RCC 7860 (cell line): ENCODE data around the gene STAG1.
"Not testable (repeated sequence)": the region's sequence is repeated elsewhere in the genome, so short reads cannot be mapped to it uniquely, and the experiment has no call there.

Experiments used
- DNase-seq: peaks from one replicate; pipeline ENCODE4 v3.0.0-alpha.2; 2015; ENCODE audit warnings: low spot score
- FAIRE-seq: peaks from 2 replicates; lab custom pipeline; 2012; peaks lifted over from hg19 to GRCh38; lab: Jason Lieb, UNC

The STAG1 gene

GRCh38 chr3:136343873-136344555 is 408.2 kb downstream of the STAG1 start:
- DNase-seq (peak; percentile 76), FAIRE-seq (peak; percentile 75)

GRCh38 chr3:136343446-136343845 is 408.7 kb downstream of the STAG1 start:
- FAIRE-seq, result no peak

GRCh38 chr3:136336329-136337100 is 415.7 kb downstream of the STAG1 start:
- FAIRE-seq, result no peak
- no peak for DNase-seq

More at GRCh38 chr3:136343446-136343845, 408.7 kb downstream of the STAG1 start:
- no peak for DNase-seq

- not testable (repeated sequence) for FAIRE-seq
Observed at GRCh38 chr3:136334726-136335125, 417.5 kb downstream of the STAG1 start.

GRCh38 chr3:136334209-136334608 is 418.0 kb downstream of the STAG1 start:
- no peak for DNase-seq
- no peak for FAIRE-seq

More at GRCh38 chr3:136334726-136335125, 417.5 kb downstream of the STAG1 start:
- not testable (repeated sequence) for DNase-seq

GRCh38 chr3:136332776-136333175 is 419.4 kb downstream of the STAG1 start:
- peak; percentile 39 for FAIRE-seq
- DNase-seq, result peak; percentile 44

GRCh38 chr3:136332302-136332701 is 419.9 kb downstream of the STAG1 start:
- FAIRE-seq, result no peak
- no peak for DNase-seq

GRCh38 chr3:136330900-136331299 is 421.3 kb downstream of the STAG1 start:
- FAIRE-seq (no peak), DNase-seq (no peak)

- FAIRE-seq (no peak), DNase-seq (no peak)
Observed at GRCh38 chr3:136329593-136329992, 422.6 kb downstream of the STAG1 start.

GRCh38 chr3:136327671-136328070 is 424.5 kb downstream of the STAG1 start:
- no peak for FAIRE-seq
- DNase-seq, result no peak

- no peak for DNase-seq
- no peak for FAIRE-seq
Observed at GRCh38 chr3:136326316-136326715, 425.9 kb downstream of the STAG1 start.

- FAIRE-seq (no peak), DNase-seq (peak; percentile 1)
Observed at GRCh38 chr3:136311968-136312367, 440.2 kb downstream of the STAG1 start.

- DNase-seq (peak; percentile 2), FAIRE-seq (no peak)
Observed at GRCh38 chr3:136311261-136311660, 440.9 kb downstream of the STAG1 start.

- DNase-seq (no peak), FAIRE-seq (no peak)
Observed at GRCh38 chr3:136305879-136306278, 446.3 kb downstream of the STAG1 start.

- FAIRE-seq, result no peak
- DNase-seq, result no peak
Observed at GRCh38 chr3:136300444-136300843, 451.7 kb downstream of the STAG1 start.

GRCh38 chr3:136297826-136298225 is 454.4 kb downstream of the STAG1 start:
- FAIRE-seq, result no peak

GRCh38 chr3:136296960-136297359 is 455.2 kb downstream of the STAG1 start:
- no peak for DNase-seq
- FAIRE-seq, result no peak

More at GRCh38 chr3:136297826-136298225, 454.4 kb downstream of the STAG1 start:
- no peak for DNase-seq

- no peak for FAIRE-seq
Observed at GRCh38 chr3:136294176-136294575, 458.0 kb downstream of the STAG1 start.

GRCh38 chr3:136293279-136293678 is 458.9 kb downstream of the STAG1 start:
- DNase-seq, result no peak
- FAIRE-seq, result no peak

More at GRCh38 chr3:136294176-136294575, 458.0 kb downstream of the STAG1 start:
- no peak for DNase-seq

GRCh38 chr3:136292500-136292899 is 459.7 kb downstream of the STAG1 start:
- FAIRE-seq (no peak), DNase-seq (no peak)

- DNase-seq, result no peak
- no peak for FAIRE-seq
Observed at GRCh38 chr3:136291302-136291701, 460.9 kb downstream of the STAG1 start.
